Activated naive CD8-positive, alpha-beta T cell treated with anti-CD3 and anti-CD28 coated beads, Interleukin-2, amount 50 U/mL, for 16 hours (primary cell): ENCODE measurements around the gene GTSE1.
"Not testable (repeated sequence)": the region's sequence is repeated elsewhere in the genome, so short reads cannot be mapped to it uniquely, and the experiment has no call there.

ENCODE experiments used
- DNase-seq: peaks from one replicate; pipeline ENCODE4 v3.0.0-alpha.2; 2020; ENCODE audit warnings: low read depth, low spot score

The GTSE1 gene

DNA sequence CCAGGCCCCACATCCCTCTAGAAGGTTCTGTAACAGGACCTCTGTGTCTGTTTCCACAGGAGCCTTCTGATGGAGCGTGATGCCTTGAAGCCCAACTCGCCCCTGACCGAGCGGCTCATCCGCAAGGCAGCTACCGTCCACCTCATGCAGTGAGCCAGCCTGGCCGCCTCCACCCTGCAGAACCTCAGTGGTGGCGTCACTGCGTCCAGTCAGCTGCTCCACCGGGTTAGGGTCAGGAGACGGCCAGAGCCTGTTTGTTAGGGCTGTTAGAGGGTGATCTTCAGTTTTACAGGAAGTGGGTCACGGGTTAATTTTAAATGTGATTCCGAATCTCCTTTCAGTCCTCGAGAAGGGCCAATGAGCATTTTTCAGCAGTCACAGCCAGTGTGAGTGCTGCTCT, 3.9 kb upstream of the GTSE1 start:
- DNase-seq, result no peak

DNA sequence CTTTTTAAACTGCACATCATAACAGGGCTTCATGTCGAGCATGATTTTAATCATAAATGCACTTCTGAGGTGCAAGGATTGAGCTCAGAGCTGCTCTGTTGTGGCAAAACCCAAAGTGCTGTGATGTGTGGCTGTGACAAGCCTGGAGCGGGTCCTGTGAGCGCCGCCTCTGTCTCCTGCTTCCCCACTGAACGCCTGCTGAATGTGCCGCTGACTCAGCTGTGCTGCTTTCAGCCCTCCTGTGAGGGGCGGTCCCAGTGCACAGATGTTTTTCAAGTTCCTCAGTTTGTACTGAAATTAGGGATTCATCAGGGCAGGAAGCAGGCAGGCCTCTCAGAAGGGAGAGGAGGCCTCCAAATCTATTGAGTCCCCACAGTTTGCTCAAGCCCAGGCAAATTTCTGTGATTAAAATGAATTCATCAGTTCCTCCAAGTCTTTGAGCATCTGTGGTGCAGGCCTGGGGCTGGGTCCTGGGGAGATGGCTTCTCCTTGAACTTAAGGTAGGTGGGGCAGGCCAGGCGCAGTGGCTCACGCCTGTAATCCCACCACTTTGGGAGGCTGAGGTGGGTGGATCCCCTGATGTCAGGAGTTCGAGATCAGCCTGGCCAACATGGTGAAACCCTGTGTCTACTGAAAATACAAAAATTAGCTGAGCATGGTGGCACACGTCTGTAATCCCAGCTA, 3.0 kb upstream of the GTSE1 start:
- no peak for DNase-seq

DNA sequence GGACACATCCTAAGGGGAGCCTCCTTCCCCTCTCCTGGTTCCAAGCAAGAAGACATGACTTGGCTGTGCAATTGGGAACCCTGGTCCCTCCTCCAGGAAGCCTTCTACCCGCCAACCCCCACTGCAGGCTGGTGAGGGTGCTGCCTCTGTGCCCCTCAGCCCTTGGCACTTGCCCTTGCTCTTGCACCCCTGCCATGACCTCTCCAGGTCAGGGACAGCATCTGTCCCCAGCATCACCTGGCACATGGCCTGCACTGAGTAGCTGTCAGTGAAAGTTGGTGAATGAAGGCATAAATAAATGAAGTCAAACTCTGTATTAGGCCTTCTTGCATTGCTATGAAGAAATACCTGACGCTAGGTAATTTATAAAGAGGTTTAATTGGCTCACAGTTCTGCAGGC, 1.9 kb upstream of the GTSE1 start:
- DNase-seq, result no peak

DNA sequence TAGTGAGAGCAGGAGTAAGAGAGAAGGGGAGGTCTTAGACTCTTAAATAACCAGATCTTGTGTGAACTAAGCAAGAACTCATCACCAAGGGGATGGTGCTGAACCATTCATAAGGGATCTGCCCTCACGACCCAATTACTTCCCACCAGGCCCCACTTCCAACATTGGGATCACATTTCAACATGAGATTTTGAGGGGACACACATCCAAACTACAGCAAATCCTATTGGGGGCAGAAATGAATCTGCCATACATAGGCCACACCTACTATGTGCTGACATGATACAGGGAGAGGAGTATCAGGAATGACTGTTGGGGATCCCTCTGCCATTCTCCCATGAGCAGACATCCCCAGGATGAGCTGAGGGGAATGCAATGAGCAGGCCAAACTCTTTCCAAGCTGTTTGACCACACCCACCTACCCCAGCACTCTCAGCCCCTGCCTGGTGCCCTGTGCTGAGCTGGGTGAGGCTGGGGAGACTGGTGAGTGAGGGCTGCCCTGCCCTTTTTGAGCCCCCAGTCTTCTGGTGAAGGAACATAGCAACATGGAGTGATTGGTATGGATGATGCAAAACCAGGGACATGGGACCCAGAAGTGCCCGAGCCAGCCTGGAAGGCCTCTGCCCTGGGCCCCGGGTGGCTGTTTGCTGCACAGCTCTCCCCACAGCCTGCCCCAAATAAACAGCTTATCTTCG, 1.2 kb upstream of the GTSE1 start:
- DNase-seq, result no peak

DNA sequence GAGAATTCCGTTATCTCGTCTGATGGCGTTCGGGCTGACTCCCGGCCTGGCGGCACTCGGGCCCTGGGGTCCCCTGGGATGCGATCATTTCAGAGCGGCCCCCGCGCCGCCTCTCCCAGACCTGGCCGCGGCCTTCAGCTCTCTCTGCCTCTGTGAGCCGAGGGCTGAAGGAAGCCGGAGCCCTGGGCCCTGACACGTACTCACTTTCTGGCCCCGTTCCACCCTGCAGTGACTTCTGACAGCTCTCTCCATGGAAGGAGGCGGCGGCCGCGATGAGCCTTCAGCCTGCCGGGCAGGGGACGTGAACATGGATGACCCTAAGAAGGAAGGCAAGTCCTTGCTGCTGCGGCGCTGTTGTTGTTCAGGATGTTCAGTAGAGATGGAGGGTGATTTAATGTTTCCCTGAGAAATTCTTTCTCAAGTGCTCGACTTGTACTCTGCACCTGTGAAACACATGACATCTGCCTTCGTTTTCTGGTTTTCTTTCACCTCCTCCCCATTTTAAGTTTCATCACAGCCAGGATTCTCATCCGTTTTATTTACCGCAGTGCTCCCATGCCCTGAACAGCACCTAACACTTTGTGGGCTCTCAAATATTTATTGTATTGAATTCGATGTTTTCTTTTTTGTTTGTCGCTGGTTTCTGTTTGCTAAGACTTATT, 612 bp downstream of the GTSE1 start:
- DNase-seq, result no peak

DNA sequence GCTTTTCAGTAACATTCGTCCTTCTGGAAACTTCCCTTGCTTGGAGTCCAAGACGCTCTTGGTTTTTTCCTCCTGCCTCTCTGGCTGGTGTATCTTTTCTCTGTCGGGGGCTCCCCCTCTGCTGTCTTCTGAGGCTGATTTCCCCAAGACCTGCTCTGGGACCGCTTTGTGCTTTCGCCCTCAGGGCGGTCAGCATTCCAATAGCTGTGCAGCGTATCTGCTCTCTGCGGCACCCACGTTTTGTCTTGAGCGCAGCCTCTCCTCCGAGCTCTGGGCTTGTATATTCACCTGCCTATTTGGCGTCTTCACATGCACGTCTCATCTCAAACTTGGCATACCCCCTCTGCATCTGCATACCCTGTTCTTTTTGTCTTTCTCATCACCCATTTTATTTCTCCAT, 2.4 kb downstream of the GTSE1 start:
- DNase-seq, result no peak

DNA sequence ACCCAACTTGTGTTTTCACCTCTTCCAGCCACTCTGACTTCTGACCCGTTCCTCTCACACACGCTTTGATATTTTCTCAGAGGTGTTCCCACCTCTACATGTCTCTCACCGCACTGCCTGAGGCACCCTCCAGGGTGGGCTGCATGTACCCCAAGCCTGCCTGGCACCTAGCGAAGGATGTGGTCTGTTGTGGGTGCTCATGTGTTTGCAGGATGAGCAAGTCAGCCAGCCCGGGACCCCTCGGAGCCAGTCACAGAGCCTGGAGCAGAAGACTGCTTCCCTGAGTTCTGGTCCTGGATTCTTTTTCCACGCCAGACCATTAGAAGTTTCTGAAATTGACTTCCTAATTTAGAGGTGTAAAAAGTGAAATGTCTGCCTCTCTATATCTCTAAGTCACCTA, 3.8 kb downstream of the GTSE1 start:
- DNase-seq, result no peak

DNA sequence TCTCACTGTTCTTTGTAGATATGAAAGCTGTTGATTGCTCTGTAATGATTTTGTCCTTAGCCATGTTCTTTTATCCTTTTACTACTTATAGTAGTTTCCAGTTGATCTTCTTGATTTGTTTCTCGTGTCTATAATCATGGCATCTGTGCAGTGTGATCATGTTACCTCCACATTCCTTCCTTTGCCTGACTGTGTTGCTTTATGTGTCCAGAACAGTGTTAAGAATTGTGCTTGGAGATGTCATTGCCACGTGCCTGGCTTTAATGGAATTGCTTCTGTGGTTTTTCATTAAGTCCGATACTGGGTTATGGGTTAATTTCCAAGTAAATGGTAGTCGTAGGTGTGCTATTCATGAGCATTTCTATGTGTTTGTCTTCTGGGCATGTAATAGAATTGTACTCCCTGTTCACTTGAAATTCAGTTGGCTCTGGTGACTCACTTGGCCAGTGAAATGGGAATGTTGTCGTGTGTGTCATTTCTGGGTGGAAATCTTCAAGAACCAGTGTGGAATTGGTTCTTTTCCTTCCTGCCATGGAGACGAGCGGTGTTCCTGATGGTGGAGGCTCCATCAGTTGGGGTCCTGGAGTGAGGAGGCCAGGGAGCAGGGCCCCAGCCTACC, 6.8 kb downstream of the GTSE1 start:
- DNase-seq, result no peak

DNA sequence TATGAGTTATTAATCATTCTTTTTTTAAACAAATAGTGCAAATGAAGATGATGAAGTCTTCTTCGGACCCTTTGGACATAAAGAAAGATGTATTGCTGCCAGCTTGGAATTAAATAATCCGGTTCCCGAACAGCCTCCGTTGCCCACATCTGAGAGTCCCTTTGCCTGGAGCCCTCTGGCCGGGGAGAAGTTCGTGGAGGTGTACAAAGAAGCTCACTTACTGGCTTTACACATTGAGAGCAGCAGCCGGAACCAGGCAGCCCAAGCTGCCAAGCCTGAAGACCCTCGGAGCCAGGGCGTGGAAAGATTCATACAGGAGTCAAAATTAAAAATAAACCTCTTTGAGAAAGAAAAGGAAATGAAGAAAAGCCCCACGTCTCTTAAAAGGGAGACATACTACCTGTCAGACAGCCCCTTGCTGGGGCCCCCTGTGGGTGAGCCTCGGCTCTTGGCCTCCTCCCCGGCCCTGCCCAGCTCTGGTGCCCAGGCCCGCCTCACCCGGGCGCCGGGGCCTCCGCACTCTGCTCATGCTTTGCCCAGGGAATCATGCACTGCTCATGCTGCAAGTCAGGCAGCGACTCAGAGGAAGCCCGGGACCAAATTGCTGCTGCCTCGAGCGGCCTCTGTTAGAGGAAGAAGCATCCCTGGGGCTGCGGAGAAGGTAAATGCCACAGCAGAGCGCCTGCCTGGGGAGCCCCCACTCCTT, 11.8 kb downstream of the GTSE1 start:
- no peak for DNase-seq

DNA sequence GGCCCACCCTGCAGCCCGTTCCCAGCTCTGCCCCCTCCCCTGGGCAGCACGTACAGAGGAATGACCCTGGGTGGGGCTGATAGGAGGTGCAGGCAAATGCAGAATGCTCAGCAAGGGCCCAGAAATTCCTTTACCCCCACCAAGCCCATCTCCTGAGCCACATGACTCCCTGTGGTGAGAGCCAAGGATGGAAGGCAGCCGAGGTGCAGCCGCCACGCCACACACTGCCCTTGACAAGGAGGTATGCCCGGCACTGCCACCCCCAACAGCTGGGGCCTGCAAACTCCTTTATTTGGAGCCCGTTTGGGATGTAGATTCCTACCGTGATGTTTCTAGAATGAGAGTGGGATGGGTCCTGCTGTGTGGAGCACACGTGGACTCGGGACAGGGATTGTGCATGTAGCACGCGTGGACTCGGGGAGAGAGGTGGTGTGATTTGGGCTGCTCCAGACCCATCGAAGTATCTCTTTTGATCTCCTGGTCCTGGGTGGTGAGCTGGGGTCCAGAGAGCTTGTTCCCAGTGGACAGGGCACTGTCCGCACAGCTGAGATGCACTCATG, 12.9 kb downstream of the GTSE1 start:
- no peak for DNase-seq

DNA sequence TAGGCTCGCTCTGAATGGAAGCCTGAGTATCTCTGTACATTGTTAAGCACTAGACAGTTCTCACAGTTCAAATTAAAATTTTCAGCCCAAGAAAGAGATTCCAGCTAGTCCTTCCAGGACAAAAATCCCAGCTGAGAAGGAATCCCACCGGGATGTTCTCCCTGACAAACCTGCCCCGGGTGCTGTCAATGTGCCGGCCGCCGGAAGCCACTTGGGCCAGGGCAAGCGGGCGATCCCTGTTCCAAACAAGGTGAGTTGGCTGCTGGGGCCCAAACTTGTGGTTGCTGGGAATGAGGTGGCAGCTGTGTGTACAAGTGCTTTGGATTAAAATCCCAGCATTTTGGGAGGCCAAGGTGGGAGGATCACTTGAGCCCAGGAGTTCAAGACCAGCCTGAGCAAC, 15.4 kb downstream of the GTSE1 start:
- no peak for DNase-seq

DNA sequence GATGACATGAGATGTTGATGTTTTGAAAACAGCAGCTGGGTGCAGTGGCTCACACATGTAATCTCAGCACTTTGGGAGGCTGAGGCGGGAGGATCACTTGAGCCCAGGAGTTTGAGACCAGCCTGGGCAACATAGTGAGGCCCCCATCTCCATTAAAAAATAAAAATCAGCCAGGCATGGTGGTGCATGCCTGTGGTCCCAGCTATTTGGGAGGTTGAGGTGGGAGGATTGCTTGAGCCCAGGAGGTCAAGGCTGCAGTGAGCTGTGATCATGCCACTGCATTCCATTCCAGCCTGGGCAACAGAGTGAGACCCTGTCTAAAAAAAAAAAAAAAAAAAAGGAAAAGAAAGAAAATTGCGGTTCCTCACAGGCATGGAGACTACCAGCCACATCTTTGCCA, 16.2 kb downstream of the GTSE1 start:
- not testable (repeated sequence) for DNase-seq

DNA sequence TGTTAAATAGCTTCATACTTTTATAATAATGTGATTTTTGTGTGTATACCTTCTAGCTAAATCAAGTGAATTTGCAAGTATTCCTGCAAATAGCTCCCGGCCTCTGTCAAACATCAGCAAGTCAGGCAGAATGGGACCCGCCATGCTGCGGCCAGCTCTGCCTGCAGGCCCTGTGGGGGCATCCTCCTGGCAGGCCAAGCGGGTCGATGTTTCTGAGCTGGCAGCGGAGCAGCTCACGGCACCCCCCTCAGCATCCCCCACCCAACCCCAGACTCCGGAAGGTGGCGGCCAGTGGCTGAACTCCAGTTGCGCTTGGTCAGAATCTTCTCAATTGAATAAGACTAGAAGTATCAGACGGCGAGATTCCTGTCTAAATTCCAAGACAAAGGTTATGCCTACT, 19.3 kb downstream of the GTSE1 start:
- no peak for DNase-seq

DNA sequence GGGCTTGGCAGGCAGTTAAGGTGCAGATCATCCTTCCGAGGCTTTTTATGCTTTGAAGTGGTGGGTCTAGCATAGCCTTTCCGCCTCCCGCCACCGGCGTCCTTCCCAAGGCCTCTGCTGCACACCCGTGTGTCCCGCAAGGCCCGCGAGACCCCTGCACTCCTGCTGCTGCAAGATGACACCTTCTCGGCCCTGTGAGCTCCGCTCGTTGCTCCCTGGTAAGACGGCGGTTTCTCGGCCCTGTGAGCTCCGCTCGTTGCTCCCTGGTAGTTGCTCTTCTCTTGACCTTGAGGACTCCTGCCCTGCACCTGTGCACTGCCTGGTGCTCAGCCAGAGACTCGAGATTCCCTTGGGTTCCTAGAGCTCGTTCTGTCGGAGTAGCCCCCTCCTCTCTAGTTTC, 21.0 kb downstream of the GTSE1 start:
- DNase-seq, result no peak

DNA sequence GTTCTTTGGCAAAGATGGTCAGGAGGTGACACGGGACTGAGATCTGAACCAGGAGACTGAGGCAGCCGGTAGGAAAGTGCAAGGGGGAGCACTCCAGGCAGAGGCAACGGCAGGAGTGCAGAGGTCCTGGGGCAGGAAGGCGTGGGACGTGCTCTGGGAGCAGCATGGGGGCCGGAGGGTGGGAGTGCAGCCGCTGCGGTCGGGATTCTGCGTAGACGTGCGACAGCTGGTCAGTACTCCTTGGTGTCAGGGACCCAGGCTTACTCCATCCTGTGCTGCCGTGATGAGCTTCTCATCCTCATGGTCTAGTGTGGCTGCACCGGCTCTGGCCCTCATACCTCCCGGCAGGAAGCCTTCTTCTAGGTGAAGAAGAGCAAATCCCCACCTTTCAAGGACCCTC, 21.9 kb downstream of the GTSE1 start:
- DNase-seq, result no peak

DNA sequence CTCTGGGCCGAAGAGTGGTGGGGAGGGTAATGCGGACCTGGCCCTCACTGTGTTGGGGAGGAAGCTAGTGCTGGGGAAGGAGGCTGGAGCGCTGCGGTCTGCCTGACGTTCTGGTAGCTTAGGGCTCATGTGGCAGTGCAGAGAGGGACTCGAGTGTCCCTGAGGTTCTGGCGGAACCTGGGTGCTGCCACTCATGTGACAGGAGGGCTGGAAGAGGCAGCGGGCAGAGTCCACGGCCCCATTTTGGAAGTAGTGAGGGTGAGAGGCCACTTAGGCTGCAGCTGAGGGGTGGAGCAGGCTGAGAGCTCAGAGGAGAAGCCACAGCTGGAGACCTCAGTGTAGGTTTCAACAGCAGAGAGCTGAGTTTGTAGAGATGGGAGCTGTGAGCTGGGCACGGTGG, 22.6 kb downstream of the GTSE1 start:
- no peak for DNase-seq

DNA sequence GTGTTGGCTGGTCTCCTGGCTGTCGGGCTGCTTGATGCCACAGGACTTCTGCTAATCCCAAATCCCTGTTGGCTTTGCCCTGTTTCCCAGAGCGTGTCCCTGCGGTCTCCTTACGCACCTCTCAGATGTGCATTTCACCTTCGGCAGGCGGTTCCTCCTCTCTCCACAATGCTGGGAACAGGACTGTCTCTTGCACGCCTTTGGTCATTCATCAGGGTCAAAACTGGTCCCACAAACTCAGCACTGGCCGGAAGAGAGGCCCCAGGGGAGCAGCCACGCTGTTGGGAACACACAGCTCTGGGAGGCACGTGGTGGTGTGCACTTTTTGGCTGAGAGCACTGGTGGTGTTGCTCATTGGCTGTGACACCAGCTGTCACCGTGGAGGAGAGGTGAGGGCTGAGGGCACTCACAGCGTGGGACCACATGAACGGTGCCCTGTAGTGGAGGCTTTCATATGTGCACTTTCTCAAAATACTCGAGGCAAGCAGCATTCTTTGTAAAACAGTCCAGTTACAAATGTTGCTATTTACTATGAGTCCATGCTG, 23.6 kb downstream of the GTSE1 start:
- no peak for DNase-seq

DNA sequence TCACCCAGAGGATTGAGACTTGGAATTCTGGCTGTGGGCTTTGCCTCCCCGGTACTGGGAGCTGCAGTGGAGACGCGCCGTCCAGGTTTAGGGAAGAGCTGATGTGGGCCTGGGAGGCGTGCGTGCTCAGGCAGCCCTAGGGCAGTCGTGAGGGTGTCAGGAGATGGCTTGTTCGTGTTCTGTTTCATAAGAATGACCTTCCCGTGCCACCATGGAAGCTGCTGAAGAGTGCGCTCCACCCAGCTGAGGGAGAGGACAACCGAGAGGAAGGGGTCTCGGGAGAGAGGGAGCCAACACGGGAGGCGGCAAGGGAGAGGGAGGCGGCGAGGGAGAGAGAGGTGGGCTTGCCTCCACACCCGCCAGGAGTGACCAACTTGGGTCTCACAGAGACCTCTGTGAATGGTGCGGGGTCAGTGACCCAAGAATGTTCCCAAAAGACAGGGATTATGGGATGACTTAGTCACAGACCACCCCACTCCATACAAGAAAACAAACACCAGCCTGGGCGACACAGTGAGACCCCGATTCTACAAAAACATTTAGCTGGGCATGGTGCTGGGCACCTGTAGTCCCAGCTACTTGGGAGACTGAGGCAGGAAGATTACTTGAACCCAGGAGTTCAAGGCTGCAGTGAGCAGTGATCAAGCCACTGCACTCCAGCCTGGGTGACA, 24.2 kb downstream of the GTSE1 start:
- DNase-seq, result no peak

DNA sequence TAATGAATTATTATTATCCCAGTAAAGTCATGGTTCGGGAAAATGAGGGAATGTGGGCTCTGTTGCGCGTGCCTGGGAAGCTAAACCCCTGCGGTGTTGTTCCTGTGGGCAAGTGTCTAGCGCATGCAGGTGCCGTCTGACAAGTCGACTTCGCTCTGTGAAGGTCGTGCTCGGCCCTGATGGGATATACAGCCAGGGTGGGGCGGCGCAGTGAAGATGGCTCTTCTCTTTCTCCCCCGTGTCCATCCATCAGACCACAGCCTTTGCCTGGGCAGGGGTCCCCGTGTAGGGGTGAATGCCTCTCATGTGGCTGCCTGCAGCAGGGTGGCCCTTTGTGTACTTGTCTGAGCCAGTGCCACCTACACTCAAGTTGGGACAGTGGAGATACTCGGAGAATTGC, 26.0 kb downstream of the GTSE1 start:
- DNase-seq, result no peak

DNA sequence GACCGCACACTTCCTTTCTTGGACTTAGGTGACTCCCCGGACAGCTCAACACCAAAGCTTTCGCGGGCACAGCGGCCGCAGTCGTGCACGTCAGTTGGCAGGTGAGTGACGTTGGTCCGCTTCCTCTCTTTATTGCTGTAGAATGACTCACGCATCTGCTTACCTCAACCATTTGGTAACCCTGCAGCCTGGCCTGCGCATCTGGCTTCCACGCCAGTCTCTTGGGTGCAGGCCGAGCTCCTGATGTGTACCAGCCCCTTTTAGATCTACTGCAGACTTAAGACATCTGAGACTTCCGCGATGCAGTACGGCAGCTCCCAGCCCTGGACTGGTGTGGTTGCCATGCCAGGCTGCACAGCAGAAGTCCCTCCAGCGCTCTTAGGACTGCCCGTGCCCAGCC, 26.5 kb downstream of the GTSE1 start:
- DNase-seq, result no peak
